ENCODE data around the gene PIM2.
"Not testable (repeated sequence)": the region's sequence is repeated elsewhere in the genome, so short reads cannot be mapped to it uniquely, and the experiment has no call there.

Gene PIM2

DNA sequence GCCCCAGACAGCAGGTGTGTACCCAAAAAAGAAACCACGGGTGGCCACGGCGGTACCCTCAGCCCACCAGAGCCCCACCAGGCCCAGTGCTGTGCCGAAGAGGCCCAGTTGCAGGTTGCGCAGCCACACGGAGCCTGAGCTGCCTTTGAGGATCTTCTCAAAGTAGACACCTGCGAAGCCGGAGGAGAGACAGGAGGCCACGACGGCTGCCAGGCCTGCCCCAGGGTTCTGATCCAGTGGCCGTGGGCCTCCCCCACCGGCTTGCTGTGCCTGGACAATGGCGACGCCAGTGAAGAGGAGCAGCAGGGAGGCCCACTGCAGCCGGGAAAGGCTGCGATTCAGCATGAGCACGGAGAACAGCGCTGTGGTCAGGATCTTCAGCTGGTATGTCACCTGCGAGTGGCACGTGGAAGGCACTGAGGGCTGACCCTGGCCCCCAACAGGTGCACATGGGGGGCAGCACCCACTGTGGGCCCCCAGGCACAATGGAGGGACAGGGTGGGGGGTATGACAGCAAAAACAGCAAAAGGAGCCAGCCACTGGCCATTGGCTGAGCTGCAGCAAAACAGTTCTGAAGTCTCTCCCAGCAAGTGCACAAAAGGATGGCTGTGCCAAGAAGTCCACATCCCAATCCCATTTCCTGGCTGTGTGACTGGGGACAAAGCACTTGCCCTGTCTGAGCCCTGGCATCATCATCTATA, 13.6 kb downstream of the PIM2 start:
- DNase-seq (ENCODE audit: low spot score): no peak

GRCh38 chrX:48904626-48905025, 14.2 kb downstream of the PIM2 start:
- DNase-seq (ENCODE audit: low spot score): no peak

GRCh38 chrX:48904180-48904579, 14.6 kb downstream of the PIM2 start:
- no peak for DNase-seq (ENCODE audit: low spot score)

- no peak for DNase-seq (ENCODE audit: low spot score)
Observed at GRCh38 chrX:48903290-48903689, 15.5 kb downstream of the PIM2 start.

- DNase-seq (ENCODE audit: low spot score): no peak
Observed at GRCh38 chrX:48902776-48903175, 16.0 kb downstream of the PIM2 start.

DNA sequence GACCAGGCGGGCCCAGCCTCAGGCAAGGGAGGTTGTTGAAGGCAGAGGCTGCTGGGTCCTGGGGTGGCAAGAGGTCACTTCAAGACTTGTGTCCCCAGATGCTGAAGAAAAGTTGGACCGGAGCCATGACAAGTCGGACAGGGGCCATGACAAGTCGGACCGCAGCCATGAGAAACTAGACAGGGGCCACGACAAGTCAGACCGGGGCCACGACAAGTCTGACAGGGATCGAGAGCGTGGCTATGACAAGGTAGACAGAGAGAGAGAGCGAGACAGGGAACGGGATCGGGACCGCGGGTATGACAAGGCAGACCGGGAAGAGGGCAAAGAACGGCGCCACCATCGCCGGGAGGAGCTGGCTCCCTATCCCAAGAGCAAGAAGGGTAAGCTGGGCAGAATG, 16.7 kb downstream of the PIM2 start:
- no peak for DNase-seq (ENCODE audit: low spot score)

DNA sequence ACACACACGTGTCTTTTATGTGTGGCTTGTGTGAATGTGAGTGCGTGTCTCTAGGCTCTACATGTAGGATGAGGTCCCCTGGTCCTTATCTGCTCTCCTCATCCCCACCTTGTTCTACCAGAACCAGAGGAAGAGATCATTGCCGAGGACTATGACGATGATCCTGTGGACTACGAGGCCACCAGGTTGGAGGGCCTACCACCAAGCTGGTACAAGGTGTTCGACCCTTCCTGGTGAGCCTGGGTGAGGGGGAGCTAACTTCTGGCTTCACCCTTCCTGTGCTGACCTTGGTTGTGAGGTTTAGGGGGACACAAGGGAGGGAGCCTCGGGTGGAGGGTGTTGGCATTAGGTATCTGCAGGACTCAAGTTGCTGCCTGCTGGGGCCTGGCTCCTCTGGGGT, 17.8 kb downstream of the PIM2 start:
- no peak for DNase-seq (ENCODE audit: low spot score)

GRCh38 chrX:48899078-48899410, 19.8 kb downstream of the PIM2 start:
- no peak for DNase-seq (ENCODE audit: low spot score)

GRCh38 chrX:48897625-48898306, 21.1 kb downstream of the PIM2 start, which contains the start of the genes PQBP1 and TIMM17B:
Gene PQBP1, plus strand, starts transcription at chrX:48897930. Its CDS starts 580 bp downstream, at chrX:48898510.
Gene TIMM17B, minus strand, starts transcription at chrX:48897768. Its CDS starts 19 bp downstream, at chrX:48897749.
- DNase-seq (ENCODE audit: low spot score): peak; percentile 95

DNA sequence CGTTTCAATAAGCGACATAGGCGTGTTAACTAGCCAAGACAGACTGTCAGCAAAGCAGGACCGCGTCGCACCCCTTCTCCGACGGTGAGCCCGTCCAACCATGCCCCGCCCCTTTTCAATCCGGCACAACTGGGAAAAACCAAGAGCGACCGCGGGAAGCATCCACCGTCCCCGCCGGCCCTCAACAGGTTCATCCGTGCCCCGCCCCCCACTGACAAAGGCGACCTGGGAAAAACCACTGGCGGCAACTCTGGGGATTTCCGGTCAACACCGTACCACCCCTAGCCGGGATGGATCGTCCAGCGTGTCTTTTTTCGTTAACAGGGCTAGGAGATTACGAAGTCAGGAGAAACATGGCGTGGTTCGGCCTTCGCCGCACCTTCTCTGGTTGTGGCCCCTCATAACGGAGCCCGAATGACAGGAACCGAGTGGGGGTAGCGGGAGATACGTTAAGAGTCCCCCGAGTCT, 21.6 kb downstream of the PIM2 start:
- DNase-seq (ENCODE audit: low spot score): peak; percentile 82

DNA sequence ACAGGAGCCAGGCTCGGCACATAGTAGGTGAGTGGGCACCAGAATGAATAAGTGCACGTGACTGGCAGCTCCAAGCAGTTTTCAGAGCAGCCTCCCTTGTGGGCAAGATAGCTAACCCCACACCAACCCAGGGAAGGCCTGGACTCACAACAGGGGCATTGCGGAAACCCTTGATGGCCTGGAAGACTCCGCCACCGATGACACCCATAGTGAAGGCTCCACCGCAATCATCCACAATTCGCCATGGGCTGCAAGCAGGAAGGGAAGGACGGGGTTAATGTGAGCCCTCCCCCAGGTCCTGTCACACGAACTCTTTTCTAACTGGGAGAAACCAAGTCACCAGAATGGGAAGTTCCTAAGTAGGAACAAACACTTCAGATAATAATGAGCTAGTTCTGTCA, 22.2 kb downstream of the PIM2 start:
- DNase-seq (ENCODE audit: low spot score): no peak

DNA sequence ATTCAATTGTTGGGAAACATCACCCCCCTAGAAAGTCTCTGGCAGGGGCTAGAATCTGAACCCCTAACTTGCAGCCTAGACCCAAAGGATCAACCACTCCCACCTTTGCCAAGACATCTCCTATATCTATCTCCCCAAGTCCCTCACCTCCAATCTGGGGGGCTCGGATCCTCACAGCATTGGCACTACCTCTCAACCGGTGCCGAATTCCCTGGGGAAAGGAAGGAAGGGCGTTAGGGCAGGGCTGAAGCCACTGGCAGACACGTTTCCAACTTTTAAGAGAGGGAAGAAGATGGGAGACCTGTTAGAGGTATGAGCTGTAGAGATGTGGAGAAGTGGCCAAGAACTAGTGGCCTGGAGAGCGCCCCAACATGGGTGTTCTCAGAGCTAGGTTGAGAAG, 23.9 kb downstream of the PIM2 start:
- DNase-seq (ENCODE audit: low spot score): no peak

DNA sequence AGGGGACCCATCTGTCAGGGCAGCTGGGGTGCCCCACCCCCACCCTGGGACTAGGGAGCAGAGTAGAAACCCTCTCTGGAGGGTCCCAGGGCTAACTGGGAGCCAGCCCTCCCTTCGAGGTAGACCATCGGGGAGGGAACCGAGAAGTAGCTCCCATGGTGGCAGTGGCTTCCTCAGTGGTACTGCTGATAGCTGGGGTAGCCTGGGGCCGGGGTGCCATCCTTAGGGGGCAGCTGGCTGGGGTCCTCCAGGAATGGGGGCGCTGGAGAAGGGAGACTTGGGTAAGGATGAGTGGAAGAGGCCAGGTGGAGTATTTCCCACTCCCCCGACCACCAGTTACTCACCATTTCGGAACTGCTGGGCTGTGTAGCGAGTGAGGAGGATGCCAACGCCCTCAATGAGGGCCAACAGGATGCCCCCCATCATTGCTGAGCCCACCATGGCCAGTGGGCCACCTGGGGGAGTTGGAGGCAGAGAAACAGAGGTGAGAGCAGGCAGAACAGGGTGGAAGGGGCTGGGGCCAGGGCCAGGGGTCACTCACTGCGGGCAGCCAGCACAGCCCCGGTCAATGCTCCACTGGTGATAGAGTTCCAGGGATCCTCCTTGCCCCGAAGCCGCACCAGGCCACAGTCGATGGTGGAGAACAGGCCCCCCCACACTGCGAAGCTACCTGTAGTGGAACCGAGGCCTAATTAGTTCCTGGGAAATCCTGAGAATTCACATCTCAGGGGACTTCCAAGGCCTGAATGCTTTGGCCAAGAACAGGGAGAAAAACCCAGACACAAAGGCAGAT, 25.1 kb downstream of the PIM2 start:
- no peak for DNase-seq (ENCODE audit: low spot score)

GRCh38 chrX:48892896-48893295, 25.9 kb downstream of the PIM2 start:
- DNase-seq (ENCODE audit: low spot score): no peak

DNA sequence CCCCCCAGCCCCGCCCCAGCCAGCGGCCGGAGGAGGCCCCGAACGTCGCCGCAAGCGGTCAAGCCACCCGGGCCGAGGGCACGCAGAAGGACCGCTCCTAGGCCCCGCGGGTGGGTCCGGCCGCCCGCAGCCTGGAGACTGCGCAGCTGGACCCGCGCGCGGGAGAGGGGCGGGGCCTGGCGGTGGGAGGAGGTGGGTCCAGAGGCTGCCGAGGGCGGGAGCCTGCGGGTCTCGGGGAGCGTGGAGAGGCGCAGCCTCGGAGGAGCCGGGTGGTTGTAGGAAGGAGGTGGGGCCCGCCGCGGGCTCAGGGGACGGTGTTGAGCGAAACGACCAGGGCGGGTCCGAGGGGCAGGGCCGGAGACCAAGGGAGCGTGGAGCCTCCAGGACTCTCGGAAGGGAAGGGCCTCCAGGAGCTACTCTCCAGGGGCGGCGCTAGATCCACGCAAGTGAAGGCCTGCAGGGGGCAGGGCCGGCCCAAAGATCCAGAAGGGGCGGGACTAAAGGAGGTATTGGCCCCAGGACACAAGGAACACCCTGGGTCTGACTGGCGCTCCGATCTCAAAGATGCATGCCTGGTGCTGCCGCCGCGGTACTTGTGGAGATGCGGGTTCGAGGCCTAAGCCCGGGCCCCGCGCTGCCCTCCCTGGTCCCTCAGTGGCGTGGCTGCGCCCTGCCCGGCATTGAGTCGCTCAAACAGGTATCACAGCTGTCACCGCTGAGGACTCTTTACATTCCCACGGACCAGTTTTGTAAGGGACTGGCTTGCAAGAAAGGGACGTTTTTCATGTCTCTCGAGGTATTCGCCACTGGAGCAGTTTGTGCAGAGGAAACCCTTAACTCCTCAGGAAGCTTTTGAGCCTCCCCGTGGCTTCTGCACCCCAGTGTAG, 27.2 kb downstream of the PIM2 start:
- peak; percentile 92 for DNase-seq (ENCODE audit: low spot score)

DNA sequence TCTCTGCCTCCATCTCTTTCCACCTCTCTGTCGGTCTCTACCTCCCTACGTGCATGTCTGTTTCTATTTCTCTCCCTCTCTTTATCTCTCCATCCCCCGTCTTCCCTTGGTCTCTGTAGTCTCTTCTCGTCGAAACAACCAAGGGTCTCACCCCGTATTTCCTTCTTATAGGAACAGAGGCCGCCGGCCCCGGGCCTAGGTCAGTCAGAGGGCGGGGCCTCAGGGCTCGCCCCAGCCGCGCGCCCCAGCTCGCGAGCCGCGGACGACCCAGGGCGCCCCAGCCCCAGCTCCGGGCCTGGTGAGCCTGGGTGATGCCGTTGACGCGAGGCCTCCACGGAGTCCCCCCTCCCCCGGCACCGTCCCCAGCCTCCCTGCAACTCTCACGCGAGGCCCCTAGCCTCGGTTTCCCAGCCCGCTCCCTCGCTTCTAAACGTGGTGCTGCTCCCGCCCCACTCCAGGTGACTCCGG, 27.9 kb downstream of the PIM2 start:
- no peak for DNase-seq (ENCODE audit: low spot score)

DNA sequence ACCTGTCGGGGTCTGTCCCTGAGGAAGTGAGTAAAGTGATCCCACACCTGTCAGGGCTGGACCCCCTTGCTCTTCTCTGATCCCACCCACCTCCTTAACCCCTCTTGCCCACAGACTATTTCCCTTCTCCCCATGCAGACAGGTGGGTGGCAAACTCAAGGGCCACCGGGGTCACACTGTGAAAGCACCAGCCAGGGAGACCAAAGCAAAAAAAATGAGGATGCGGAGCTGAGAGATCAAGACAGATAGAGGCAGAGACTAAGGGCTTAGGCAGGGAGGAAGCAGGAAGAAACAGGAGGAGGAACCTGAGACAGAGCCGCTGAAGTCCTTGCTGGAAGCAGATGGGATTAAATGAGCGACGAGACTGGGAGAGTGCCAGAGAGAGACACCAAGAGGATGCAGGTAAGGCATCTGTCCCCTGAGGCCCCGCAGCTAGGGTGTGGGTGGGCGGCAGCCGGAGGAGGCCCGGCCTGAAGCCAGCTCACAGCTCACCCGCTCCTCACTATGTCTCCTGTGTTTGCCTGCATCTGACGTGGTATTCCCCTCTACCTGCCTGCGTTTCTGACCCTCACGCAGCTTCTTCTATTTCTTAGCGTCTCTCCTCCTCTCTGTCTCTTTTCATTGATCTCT, 28.4 kb downstream of the PIM2 start:
- DNase-seq (ENCODE audit: low spot score): no peak

DNA sequence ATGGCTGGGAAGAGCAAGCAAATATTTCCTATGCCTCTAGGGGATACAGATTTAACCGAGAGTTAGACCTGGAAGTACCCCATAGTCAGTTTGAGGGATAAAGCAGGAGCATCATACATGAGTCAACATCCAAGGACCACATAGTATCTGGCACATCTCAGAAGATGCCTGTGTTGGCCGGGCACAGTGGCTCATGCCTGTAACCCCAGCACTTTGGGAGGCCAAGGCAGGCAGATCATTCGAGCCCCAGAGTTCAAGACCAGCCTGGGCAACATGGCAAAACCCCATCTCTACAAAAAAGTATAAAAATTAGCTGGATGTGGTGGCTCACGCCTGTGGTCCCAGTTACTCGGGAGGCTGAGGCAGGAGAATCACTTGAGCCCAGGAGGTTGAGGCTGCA, 32.2 kb downstream of the PIM2 start:
- DNase-seq (ENCODE audit: low spot score): not testable (repeated sequence)

- DNase-seq (ENCODE audit: low spot score): no peak
Observed at GRCh38 chrX:48883729-48884128, 35.1 kb downstream of the PIM2 start.

DNA sequence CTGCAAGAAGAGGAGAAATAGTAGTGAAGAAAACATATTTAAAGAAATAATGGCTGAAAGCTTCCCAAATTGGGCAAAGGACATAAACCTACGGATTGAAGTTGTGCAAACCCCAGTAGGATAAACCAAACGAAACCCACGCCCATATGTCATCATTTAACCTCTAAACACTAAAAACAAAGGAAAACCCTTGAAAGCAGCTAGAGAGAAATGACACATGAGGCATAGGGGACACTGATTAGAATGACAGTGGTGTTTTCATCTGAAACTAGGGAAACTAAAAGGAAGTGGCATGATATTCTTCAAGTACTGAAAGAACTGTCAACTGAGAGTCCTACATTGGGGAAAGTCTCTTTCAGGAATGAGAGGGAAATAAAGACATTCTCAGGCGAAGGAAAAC, 41.9 kb downstream of the PIM2 start:
- DNase-seq (ENCODE audit: low spot score): not testable (repeated sequence)

DNA sequence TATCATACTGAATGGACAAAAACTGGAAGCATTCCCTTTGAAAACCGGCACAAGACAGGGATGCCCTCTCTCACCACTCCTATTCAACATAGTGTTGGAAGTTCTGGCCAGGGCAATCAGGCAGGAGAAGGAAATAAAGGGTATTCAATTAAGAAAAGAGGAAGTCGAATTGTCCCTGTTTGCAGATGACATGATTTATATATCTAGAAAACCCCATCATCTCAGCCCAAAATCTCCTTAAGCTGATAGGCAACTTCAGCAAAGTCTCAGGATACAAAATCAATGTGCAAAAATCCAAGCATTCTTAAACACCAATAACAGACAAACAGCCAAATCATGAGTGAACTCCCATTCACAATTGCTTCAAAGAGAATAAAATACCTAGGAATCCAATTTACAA, 46.8 kb downstream of the PIM2 start:
- DNase-seq (ENCODE audit: low spot score): not testable (repeated sequence)

All from kidney tubule cell (primary cell).